Osteoblast (primary cell): Measurements from ENCODE around the gene ISL2. TPM values are rescaled to one million over a fixed set of nuclear protein-coding genes. Genes with fewer than 3 reads are reported as not detected.
A peak's percentile ranks its signal among the peaks of the same experiment; 100 is the strongest.

Experiments
- DNase-seq: peaks from one replicate; pipeline ENCODE4 v3.0.0; 2011; ENCODE audit warnings: low spot score, mixed read lengths; ENCODE audit not compliant: insufficient read length; ENCODE audit errors: missing footprints
- H2AFZ ChIP-seq: 2 replicates; pipeline ENCODE4 v1.6.0; 2011; ENCODE audit warnings: mild to moderate bottlenecking, low read length
- H3K27ac ChIP-seq: 2 replicates; pipeline ENCODE4 v1.5.1; 2011; ENCODE audit warnings: mild to moderate bottlenecking, low read depth, low read length, moderate library complexity
- H3K27me3 ChIP-seq: 2 replicates; pipeline ENCODE4 v1.6.0; 2012; ENCODE audit warnings: mild to moderate bottlenecking, control low read depth, inconsistent platforms, low read length, moderate library complexity; ENCODE audit not compliant: insufficient read depth
- H3K36me3 ChIP-seq: 2 replicates; pipeline ENCODE4 v1.5.1; 2011; ENCODE audit warnings: mild to moderate bottlenecking, low read length, control low read depth, moderate library complexity; ENCODE audit not compliant: insufficient read depth
- H3K4me1 ChIP-seq: 2 replicates; pipeline ENCODE4 v1.5.1; 2011; ENCODE audit warnings: mild to moderate bottlenecking, low read length, control low read depth, moderate library complexity; ENCODE audit not compliant: insufficient read depth
- H3K4me2 ChIP-seq: 2 replicates; pipeline ENCODE4 v1.6.0; 2011; ENCODE audit warnings: mild to moderate bottlenecking, low read length; ENCODE audit not compliant: insufficient read depth
- H3K4me3 ChIP-seq: fragments of 200-600 bp; sonication (generic); 3 replicates; pipeline ENCODE4 v1.5.1; 2012; ENCODE audit warnings: mild to moderate bottlenecking, low read length, inconsistent platforms; ENCODE audit not compliant: insufficient read depth
- H3K79me2 ChIP-seq: 2 replicates; pipeline ENCODE4 v1.6.0; 2012; ENCODE audit warnings: mild to moderate bottlenecking, low read length, control low read depth, inconsistent platforms; ENCODE audit not compliant: insufficient read depth
- H3K9me3 ChIP-seq: 2 replicates; pipeline ENCODE4 v1.5.1; 2011; ENCODE audit warnings: low read depth, low read length, control low read depth
- H4K20me1 ChIP-seq: 2 replicates; pipeline ENCODE4 v1.6.0; 2012; ENCODE audit warnings: mild to moderate bottlenecking, low read length, control low read depth; ENCODE audit not compliant: insufficient read depth
- CTCF ChIP-seq: IDR thresholded peaks from 2 replicates; pipeline ENCODE4 v1.5.1; 2011; ENCODE audit warnings: mild to moderate bottlenecking, low read depth, low read length, moderate library complexity; ENCODE audit errors: extremely low read depth
- total RNA-seq: library from RNA; depleted of rRNA; stranded (reverse); fragments of >200 nt; gene quantifications from 2 replicates; pipeline ENCODE4 v1.2.3, GENCODE V29; 2012

The ISL2 gene
- total RNA-seq, 1 donor, result 1.1 TPM

GRCh38 chr15:76303909-76304308, 32.7 kb upstream of the ISL2 start:
- no peaks in the 10 kb centered on the region for H3K4me1 ChIP-seq
- peaks cover 70% of the 10 kb centered on the region for H4K20me1 ChIP-seq
- no peak for DNase-seq
- no peak overlapping the region for H3K4me2 ChIP-seq
- H3K36me3 ChIP-seq, result no peaks in the 10 kb centered on the region
- H3K79me2 ChIP-seq, result peaks cover 94% of the 10 kb centered on the region
- H3K27ac ChIP-seq, result no peak overlapping the region
- no peaks in the 10 kb centered on the region for H3K9me3 ChIP-seq
- no peak for TF ChIP-seq CTCF
- no peaks in the 10 kb centered on the region for H3K27me3 ChIP-seq
- H2AFZ ChIP-seq, result no peak overlapping the region
- no peak overlapping the region for H3K4me3 ChIP-seq

- H3K4me2 ChIP-seq, result peak overlapping the region; percentile 83
- H3K27me3 ChIP-seq, result no peaks in the 10 kb centered on the region
- no peak for DNase-seq
- no peaks in the 10 kb centered on the region for H3K36me3 ChIP-seq
- no peak for TF ChIP-seq CTCF
- peaks cover 33% of the 10 kb centered on the region for H4K20me1 ChIP-seq
- peak overlapping the region; percentile 97 for H3K4me3 ChIP-seq
- H3K79me2 ChIP-seq, result peaks cover 58% of the 10 kb centered on the region
- H2AFZ ChIP-seq, result no peak overlapping the region
- peaks cover 19% of the 10 kb centered on the region for H3K4me1 ChIP-seq
- no peak overlapping the region for H3K27ac ChIP-seq
- no peaks in the 10 kb centered on the region for H3K9me3 ChIP-seq
These were observed 26.8 kb upstream of the ISL2 start for GRCh38 chr15:76309601-76310330.

- TF ChIP-seq CTCF, result no peak
- Histone ChIP-seq H3K27me3 (no peaks in the 10 kb centered on the region), H3K9me3 (no peaks in the 10 kb centered on the region), H2AFZ (peak overlapping the region; percentile 96), H4K20me1 (peaks cover 32% of the 10 kb centered on the region), H3K4me3 (peak overlapping the region; percentile 97), H3K4me1 (peaks cover 19% of the 10 kb centered on the region), H3K36me3 (no peaks in the 10 kb centered on the region), H3K4me2 (peak overlapping the region; percentile 83), H3K79me2 (peaks cover 50% of the 10 kb centered on the region), H3K27ac (peak overlapping the region; percentile 93)
- no peak for DNase-seq
These were observed 26.0 kb upstream of the ISL2 start for GRCh38 chr15:76310475-76311099.
